Activated T-cell treated with anti-CD3 and anti-CD28 coated beads for 1 hour (primary cell): ENCODE results near the gene EPHB1.

ENCODE experiments used
- DNase-seq: peaks from one replicate; pipeline ENCODE4 v3.0.0-alpha.2; 2020; ENCODE audit warnings: low read depth

The EPHB1 gene

DNA sequence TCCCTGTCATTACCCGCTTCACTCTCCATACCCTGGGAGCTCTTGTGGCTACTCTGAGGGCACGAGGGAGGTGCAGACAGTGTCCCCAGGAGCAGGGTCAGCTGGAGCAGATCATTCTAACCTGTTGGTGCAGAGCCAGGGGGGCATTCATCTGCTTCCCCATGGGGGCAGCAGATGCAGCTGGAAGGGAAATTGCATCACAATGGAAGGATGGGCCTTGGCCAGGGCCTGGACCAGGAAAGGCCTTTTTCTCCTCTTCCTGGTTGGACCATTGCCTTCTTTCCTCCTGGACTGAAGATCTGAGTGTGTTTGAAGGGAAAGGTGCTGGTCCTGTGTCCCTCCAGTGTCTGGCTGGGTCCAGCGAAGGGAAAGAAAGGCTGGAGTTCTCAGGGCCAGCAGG lies 55.7 kb downstream of the EPHB1 start:
- no peak for DNase-seq

- DNase-seq, result no peak
Measured at GRCh38 chr3:134852132-134852531, 57.1 kb downstream of the EPHB1 start.

GRCh38 chr3:134852893-134853351 lies 57.9 kb downstream of the EPHB1 start:
- DNase-seq, result no peak

DNA sequence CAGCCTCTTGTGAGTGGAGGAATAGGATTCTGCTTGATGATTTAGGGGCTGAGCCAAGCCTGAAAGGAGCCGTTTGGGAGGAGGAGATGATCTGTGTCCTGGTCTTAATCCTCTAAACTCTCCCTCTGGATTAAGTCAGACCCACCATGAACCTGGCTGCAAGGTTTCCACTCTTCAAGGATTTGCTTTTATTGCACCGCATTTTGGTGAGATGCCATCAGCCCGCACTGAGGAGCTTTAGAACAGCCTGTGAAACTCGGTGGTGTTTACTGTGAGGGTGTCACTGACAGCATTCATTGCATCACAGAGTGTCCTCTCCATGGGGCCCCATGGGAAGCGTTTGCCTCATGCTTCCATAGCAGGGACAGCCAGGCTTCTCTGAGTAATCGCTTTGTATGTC lies 59.2 kb downstream of the EPHB1 start:
- no peak for DNase-seq

GRCh38 chr3:134857356-134857755 lies 62.3 kb downstream of the EPHB1 start:
- no peak for DNase-seq

DNA sequence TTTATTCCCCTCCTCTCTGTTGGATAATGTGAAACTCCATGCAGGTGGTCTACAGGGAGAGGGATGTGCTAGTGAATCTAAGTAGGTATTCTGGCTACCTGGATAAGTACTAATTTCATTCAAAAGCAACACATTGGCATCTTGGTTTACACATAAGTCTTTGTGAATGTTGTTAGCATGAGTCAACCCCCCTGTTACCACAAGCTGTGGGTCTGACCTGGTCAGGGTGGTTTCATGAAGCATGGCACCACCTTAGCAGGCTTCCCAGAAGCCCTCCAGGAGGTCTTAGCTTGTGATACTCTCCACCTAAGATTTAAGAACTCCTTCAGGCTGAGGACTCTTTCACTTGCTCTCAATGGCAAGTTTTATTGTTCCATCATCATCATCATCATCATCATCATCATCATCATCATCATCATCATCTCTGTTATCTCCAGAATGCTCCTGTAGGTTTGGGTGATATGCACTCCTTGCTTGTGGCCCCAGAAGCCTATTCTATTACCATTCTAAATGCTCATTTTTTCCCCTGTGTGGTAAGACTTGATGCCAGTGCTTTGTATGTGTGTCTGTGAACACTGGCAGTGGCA lies 62.8 kb downstream of the EPHB1 start:
- DNase-seq, result no peak

- DNase-seq, result no peak
Measured at GRCh38 chr3:134858441-134859035, 63.5 kb downstream of the EPHB1 start.

- DNase-seq, result no peak
Measured at GRCh38 chr3:134859341-134859740, 64.3 kb downstream of the EPHB1 start.

DNA sequence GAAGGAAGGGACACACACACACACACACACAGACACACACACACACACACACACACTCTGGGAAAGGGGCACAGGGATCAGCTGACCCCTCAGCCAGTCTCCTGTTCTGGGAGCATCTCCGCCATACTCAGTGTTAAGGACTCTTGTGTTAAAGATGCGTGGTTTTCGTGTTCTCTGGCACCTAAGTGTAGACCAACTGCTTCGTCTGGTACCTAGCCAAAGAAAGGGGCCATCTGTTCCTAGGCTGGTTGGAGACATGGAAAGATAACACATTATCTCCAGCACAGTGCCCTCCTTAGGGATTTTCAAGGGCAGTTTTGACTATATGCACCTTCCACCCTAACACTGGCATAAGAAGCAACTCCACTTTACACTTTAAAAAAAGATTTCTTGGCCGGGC lies 65.1 kb downstream of the EPHB1 start:
- no peak for DNase-seq

- no peak for DNase-seq
Measured at GRCh38 chr3:134863915-134864314, 68.9 kb downstream of the EPHB1 start.

DNA sequence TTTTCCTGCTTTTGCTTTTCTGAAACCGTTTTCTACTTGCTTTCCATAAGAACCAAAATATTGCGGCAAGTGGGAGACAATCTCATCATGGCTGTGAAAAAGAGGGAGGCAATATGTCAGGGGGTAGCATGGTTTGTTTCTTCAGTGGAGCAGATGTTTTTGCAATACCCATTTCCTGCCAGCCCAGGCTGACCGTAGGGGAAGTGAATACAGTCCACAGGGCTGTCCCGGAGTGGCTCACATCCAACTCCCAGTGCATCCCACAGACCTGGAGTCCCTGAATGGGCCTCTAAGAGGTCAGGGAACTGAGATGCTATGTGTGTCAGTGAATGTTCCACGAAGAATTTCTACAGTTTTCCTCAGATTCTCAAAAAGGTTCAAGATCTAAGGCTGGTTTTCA lies 69.6 kb downstream of the EPHB1 start:
- DNase-seq, result no peak

DNA sequence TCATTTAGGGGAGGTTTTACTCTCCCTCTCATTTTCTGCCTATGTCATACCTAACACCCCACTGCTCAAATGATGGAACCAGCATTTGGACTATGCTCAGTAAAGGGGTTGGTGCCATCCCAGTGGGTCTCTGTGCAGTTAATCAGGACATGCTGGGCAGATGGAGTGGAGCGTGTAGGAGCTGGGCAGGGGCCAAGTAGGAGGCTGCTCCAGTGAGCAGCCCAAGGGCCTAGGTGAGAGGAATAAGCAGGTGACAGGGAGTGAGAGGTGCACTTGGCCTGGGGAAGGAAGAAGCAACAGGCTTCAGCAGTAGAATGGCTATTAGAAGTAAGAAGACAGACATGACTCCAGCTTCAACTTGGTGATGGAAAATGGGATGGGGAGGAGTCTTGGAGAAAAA lies 72.2 kb downstream of the EPHB1 start:
- no peak for DNase-seq

DNA sequence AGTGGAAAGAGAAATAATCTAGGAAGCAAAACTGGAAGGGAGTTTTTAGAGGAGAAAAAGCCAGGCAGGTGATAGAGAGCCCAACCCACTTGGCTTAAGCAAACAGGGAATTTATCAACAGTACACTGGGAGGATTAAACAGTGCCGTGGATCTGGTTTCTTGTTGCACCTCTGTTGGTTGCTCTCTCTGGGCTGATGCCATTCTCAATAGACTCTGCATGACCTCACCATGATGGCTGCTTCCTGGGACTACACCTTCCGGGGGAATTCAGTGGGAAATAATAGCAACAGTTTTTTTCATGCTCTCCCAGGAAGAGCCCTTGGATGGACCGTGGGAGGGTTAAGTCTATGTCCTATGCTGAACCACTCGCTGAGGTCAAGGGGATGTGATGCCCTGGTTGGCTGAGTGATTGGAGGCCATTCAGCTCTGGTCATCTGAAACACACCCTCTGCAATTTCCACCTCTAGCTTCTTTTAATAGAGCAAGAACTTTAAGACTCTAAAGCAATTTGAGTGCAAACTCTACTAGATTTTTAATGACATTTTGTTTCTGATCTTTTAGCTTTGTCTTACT lies 74.2 kb downstream of the EPHB1 start:
- no peak for DNase-seq

GRCh38 chr3:134871818-134872217 lies 76.8 kb downstream of the EPHB1 start:
- no peak for DNase-seq

GRCh38 chr3:134872440-134873388 lies 77.7 kb downstream of the EPHB1 start:
- no peak for DNase-seq

DNA sequence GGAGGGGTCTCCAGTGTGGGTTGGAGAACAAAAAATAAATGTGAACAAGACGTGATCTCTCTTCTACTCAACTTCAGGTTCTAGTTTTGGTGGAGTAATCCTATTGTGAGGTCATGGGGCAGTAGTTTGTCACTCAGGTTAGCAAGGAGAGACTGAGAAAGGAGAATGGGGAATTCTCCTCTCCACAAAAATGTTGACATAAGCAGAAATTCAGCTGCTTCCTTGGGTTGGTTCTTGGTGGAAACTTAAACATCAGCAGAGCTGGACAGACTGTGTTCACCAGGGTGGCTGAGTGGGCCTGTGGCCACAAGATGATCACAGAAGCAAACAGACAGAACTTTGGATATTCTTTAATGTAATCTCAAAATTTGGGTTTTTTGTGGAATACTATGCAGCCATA lies 78.7 kb downstream of the EPHB1 start:
- no peak for DNase-seq

DNA sequence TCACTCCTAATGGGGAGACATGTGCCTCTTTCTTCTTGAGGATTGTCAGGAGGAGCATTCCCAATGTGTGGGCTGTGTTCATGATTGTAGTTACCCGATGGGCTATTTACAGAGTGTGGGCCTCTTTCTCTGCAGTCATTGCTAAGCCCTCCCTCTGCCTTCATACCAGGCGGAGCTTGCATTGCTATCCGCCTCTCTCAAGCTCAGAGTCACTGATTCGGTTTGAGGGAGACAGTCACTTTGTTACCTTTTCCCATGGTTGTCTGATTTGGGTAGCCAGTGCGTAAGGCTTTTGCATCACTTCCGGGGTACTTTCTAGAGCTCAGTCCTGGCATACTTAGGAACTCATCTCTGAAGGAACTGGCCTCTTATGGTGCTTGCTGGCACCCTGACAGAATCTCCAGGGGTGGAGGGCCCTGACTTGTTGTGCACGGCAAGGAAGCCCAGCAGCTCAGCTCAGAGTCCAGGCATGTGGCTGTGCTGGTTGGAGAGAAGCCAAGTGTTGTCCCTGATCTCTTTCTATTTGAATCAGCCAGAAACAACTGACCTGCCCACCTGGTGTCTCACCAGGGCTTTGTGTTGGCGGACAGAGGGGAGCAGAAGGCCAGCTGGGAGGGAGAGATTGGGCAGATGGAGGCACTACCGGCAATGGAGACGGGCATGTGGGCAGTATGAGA lies 79.8 kb downstream of the EPHB1 start:
- no peak for DNase-seq

- no peak for DNase-seq
Measured at GRCh38 chr3:134876836-134877235, 81.8 kb downstream of the EPHB1 start.

DNA sequence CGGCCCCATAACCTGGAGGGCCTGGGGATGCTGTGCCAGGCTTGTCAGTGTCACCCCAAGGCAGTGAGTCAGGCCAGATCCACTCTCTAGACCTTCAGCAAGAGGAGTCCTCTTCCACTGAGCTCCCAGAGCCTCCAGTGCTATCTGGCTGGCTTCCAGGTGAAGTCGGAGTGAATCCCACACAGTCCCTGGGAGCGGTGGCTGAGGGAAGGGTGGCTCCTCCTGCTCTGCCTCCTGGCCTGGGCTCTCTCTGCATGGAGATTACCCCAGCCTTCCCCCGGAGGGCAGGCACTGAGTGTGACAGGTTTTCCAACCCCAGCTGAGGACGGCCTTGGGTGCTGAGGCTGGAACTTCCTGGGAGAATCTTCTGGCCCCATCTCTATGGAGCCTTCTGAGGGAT lies 82.7 kb downstream of the EPHB1 start:
- no peak for DNase-seq

DNA sequence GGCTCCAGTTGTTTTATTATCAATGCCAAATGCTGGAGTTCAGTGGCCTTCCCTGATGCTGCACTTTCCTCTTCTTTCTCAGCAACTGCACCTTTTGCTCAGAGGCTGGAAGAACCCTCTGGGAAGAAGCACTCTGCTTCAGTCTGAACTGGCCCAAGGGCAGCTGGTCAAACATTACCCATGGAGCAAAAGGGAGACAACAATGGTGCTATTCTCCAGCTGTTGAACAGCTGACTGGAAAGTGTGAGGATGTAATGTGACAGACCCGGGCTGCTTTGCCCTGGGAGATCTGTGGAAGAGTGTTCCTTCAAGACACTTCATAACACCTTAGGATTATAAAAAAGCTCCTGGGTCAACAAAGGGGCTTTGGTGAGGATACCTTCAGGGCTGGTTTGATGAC lies 84.9 kb downstream of the EPHB1 start:
- DNase-seq, result no peak

GRCh38 chr3:134880431-134880830 lies 85.4 kb downstream of the EPHB1 start:
- no peak for DNase-seq

DNA sequence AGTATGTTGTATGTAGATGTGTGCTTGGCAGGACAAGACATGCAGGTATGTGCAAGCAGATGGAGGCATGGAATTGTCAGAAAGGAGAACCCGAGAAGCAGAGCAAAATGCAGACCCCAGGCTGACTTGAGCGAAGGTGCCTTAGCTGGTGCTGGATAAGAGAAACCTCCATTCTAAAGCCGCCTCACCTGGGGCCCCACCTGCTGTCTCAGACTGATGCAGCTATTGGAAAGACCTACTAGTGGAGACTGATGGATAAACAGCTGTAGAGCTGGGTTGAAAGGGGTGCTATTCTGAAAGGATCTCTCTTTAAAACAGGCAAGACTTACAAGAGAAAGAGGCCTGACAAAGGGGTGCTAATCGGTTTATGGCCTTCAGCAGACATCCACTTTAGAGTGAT lies 86.2 kb downstream of the EPHB1 start:
- DNase-seq, result no peak
